Measurements from ENCODE around the gene ACBD4. TPM values are rescaled to one million over a fixed set of nuclear protein-coding genes. Genes with fewer than 3 reads are reported as not detected.

ACBD4 gene
- total and polyA plus RNA-seq, 4 donors, result 4.4 to 51.4 (median 44.9) TPM

- H3K9me3 ChIP-seq (ENCODE audit: control insufficient read depth in 4 of 4, low read length in 3 of 4), result no peaks in the 10 kb centered on the region
- TF ChIP-seq, protein P1, sequence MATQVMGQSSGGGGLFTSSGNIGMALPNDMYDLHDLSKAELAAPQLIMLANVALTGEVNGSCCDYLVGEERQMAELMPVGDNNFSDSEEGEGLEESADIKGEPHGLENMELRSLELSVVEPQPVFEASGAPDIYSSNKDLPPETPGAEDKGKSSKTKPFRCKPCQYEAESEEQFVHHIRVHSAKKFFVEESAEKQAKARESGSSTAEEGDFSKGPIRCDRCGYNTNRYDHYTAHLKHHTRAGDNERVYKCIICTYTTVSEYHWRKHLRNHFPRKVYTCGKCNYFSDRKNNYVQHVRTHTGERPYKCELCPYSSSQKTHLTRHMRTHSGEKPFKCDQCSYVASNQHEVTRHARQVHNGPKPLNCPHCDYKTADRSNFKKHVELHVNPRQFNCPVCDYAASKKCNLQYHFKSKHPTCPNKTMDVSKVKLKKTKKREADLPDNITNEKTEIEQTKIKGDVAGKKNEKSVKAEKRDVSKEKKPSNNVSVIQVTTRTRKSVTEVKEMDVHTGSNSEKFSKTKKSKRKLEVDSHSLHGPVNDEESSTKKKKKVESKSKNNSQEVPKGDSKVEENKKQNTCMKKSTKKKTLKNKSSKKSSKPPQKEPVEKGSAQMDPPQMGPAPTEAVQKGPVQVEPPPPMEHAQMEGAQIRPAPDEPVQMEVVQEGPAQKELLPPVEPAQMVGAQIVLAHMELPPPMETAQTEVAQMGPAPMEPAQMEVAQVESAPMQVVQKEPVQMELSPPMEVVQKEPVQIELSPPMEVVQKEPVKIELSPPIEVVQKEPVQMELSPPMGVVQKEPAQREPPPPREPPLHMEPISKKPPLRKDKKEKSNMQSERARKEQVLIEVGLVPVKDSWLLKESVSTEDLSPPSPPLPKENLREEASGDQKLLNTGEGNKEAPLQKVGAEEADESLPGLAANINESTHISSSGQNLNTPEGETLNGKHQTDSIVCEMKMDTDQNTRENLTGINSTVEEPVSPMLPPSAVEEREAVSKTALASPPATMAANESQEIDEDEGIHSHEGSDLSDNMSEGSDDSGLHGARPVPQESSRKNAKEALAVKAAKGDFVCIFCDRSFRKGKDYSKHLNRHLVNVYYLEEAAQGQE (IDR thresholded peaks at IDR 0.05), result no peak
- TF ChIP-seq FOXA2 (IDR thresholded peaks at IDR 0.05) (no peak), FOXA1 (IDR thresholded peaks at IDR 0.05) (no peak), RAD21 (IDR thresholded peaks at IDR 0.05) (no peak), EGR1 (IDR thresholded peaks at IDR 0.05; ENCODE audit: low read depth in 2 of 2) (no peak), GABPA (IDR thresholded peaks at IDR 0.05 in 1 of 2, conservative IDR thresholded peaks at IDR 0.05 in 1 of 2) (no peak), HNF4A (conservative IDR thresholded peaks at IDR 0.05) (no peak), NR2F2 (IDR thresholded peaks at IDR 0.05) (no peak), TAF1 (conservative IDR thresholded peaks at IDR 0.05) (no peak)
- TF ChIP-seq, protein P2, sequence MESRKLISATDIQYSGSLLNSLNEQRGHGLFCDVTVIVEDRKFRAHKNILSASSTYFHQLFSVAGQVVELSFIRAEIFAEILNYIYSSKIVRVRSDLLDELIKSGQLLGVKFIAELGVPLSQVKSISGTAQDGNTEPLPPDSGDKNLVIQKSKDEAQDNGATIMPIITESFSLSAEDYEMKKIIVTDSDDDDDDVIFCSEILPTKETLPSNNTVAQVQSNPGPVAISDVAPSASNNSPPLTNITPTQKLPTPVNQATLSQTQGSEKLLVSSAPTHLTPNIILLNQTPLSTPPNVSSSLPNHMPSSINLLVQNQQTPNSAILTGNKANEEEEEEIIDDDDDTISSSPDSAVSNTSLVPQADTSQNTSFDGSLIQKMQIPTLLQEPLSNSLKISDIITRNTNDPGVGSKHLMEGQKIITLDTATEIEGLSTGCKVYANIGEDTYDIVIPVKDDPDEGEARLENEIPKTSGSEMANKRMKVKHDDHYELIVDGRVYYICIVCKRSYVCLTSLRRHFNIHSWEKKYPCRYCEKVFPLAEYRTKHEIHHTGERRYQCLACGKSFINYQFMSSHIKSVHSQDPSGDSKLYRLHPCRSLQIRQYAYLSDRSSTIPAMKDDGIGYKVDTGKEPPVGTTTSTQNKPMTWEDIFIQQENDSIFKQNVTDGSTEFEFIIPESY (IDR thresholded peaks at IDR 0.05), result no peak
- TF ChIP-seq, protein P3, sequence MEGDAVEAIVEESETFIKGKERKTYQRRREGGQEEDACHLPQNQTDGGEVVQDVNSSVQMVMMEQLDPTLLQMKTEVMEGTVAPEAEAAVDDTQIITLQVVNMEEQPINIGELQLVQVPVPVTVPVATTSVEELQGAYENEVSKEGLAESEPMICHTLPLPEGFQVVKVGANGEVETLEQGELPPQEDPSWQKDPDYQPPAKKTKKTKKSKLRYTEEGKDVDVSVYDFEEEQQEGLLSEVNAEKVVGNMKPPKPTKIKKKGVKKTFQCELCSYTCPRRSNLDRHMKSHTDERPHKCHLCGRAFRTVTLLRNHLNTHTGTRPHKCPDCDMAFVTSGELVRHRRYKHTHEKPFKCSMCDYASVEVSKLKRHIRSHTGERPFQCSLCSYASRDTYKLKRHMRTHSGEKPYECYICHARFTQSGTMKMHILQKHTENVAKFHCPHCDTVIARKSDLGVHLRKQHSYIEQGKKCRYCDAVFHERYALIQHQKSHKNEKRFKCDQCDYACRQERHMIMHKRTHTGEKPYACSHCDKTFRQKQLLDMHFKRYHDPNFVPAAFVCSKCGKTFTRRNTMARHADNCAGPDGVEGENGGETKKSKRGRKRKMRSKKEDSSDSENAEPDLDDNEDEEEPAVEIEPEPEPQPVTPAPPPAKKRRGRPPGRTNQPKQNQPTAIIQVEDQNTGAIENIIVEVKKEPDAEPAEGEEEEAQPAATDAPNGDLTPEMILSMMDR (IDR thresholded peaks at IDR 0.05; ENCODE audit: low read depth, low read length, missing input control), result no peak
- TF ChIP-seq, protein P4, sequence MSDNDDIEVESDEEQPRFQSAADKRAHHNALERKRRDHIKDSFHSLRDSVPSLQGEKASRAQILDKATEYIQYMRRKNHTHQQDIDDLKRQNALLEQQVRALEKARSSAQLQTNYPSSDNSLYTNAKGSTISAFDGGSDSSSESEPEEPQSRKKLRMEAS (IDR thresholded peaks at IDR 0.05), result no peak
- no peaks in the 10 kb centered on the region for H3K27me3 ChIP-seq (ENCODE audit: control insufficient read depth in 4 of 4, insufficient read depth in 4 of 4, low read length in 3 of 4)
- H3K36me3 ChIP-seq (ENCODE audit: control insufficient read depth in 4 of 4, insufficient read depth in 3 of 4, low read depth in 1 of 4, low read length in 3 of 4), result no peaks in the 10 kb centered on the region
- H3K4me3 ChIP-seq (ENCODE audit: low read depth in 1 of 3, low read length in 3 of 3), result no peak overlapping the region
- peaks cover 0 to 3% (median 0%) of the 10 kb centered on the region in 4 donors for H3K4me1 ChIP-seq (ENCODE audit: control insufficient read depth in 4 of 4, insufficient read depth in 4 of 4, low read length in 3 of 4)
- WGBS, result 95% methylated on average over 20 of the region's 20 CpGs
- no peak overlapping the region for H3K27ac ChIP-seq (ENCODE audit: low read depth in 1 of 2, low read length in 2 of 2)
- no peak overlapping the region for H3K9ac ChIP-seq (ENCODE audit: low read depth in 1 of 2, low read length in 2 of 2)
- no peak for DNase-seq (ENCODE audit: low spot score)
These were observed 17.4 kb upstream of the ACBD4 start for GRCh38 chr17:45117848-45118646.

GRCh38 chr17:45118691-45119090 lies 16.8 kb upstream of the ACBD4 start:
- no peak overlapping the region for H3K9ac ChIP-seq (ENCODE audit: low read depth in 1 of 2, low read length in 2 of 2)
- no peak for DNase-seq (ENCODE audit: low spot score)
- no peaks in the 10 kb centered on the region for H3K4me1 ChIP-seq (ENCODE audit: control insufficient read depth in 4 of 4, insufficient read depth in 4 of 4, low read length in 3 of 4)
- 95% methylated on average over 23 of the region's 23 CpGs for WGBS
- no peak for TF ChIP-seq YY1 (IDR thresholded peaks at IDR 0.05)
- no peak overlapping the region for H3K4me3 ChIP-seq (ENCODE audit: low read depth in 1 of 3, low read length in 3 of 3)
- H3K27ac ChIP-seq (ENCODE audit: low read depth in 1 of 2, low read length in 2 of 2), result no peak overlapping the region
- no peaks in the 10 kb centered on the region for H3K36me3 ChIP-seq (ENCODE audit: control insufficient read depth in 4 of 4, insufficient read depth in 3 of 4, low read depth in 1 of 4, low read length in 3 of 4)
- no peaks in the 10 kb centered on the region for H3K27me3 ChIP-seq (ENCODE audit: control insufficient read depth in 4 of 4, insufficient read depth in 4 of 4, low read length in 3 of 4)
- no peaks in the 10 kb centered on the region for H3K9me3 ChIP-seq (ENCODE audit: control insufficient read depth in 4 of 4, low read length in 3 of 4)
